A673 (cell line): ENCODE results near the gene KIAA1191.

Experiments
- EZH2 ChIP-seq: fragments of 200-600 bp; sonication (generic); IDR thresholded peaks from 2 replicates; pipeline ENCODE4 v1.6.1; 2017; ENCODE audit warnings: borderline replicate concordance, low read depth, mild to moderate bottlenecking, mixed read lengths, antibody characterized with exemption, low read length; ENCODE audit not compliant: poor library complexity, severe bottlenecking
- TF ChIP-seq, protein P1 (sequence below): fragments of 300-800, 200-600 bp; sonication (generic); conservative IDR thresholded peaks from 2 replicates; pipeline ENCODE4 v1.5.1; 2017; ENCODE audit warnings: low read depth, mild to moderate bottlenecking, antibody characterized with exemption, low read length, moderate library complexity, mixed read lengths

DNA sequence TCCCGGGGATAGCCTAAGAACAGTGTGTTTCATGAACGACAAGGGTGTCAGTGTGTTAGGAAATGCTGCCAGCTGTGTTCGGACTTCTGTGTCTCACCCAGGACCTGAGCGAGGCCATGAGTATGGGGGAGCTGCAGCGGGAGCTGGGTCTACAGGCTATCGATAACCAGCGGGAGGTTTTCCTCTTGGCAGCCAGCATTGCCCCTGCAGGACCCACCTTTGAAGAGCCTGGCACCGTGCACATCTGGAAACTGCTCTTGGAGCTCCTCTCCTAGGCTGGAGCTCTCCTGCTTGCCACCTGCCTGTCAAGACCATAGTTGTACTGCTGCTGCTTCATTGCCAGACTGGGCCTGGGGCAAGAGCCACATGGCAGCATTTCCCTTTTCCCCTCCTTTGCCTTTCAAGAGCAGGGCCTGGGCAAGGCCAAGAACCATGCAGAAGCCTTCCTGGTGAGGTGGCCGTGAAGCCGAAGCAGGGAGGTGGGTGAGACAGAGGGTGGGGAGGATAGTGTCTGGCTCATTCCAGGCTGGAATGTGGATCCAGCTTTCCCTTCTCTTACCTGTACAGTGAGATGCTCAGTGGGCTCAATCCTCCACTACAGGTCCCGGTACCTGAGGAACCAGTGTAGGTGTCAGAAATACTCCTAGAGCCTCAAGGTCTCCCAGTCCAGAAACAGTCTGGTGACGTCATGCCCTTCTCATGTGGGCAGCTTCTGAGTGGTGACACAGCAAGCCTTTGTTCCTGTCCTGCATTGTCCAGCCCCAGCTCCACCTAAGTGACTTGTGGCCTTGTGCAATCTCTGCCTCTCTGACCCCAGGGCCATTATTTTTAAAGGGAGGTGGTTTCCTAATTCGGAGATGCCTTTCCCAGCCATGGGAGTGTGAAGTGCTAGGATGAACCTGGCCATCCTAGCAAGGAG lies 10.3 kb upstream of the KIAA1191 start:
- TF ChIP-seq, protein P1, sequence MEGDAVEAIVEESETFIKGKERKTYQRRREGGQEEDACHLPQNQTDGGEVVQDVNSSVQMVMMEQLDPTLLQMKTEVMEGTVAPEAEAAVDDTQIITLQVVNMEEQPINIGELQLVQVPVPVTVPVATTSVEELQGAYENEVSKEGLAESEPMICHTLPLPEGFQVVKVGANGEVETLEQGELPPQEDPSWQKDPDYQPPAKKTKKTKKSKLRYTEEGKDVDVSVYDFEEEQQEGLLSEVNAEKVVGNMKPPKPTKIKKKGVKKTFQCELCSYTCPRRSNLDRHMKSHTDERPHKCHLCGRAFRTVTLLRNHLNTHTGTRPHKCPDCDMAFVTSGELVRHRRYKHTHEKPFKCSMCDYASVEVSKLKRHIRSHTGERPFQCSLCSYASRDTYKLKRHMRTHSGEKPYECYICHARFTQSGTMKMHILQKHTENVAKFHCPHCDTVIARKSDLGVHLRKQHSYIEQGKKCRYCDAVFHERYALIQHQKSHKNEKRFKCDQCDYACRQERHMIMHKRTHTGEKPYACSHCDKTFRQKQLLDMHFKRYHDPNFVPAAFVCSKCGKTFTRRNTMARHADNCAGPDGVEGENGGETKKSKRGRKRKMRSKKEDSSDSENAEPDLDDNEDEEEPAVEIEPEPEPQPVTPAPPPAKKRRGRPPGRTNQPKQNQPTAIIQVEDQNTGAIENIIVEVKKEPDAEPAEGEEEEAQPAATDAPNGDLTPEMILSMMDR: no peak
- no peak for TF ChIP-seq EZH2
